GM04504 (cell line): ENCODE data around the gene ABHD14A.

Source experiments
- DNase-seq: peaks from one replicate; pipeline ENCODE4 v3.0.0-alpha.2; 2012; ENCODE audit warnings: low read depth

Gene ABHD14A

DNA sequence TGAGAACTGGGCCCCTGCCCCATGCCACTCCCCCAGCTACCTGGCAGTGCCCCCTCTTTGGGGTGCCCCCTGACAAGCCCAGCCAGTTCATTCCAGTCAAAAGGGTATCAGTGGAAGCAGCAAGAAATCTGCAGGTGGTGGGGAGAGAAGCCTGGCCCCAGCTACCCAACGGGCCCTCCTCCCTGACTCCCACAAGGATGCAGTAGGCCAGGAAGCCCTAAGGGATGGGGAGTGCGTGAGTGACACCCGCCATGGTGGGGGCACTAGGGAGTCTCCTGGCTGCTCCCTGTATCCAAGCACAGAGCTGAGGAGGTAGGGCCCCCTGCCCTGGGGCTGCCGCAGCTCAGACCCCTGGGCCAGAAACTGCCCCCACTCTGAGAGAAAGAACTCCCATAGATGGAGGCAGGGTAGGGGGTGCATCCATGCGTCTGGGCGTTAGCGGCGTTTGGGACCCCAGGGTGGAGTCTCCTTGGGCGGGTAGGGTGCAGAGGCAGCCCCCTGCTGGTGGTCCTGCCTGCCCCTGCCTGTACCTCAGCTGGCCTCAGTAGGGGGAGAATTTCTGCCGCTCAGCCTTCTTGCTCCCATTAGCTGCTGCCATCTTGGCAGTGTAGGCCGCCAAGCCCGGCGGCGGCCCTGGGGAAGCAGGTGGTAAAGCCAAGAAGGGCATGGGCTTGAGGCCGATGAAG is 17.2 kb upstream of the ABHD14A start:
- DNase-seq: no peak

GRCh38 chr3:51958603-51959521 is 16.0 kb upstream of the ABHD14A start:
- no peak for DNase-seq

DNA sequence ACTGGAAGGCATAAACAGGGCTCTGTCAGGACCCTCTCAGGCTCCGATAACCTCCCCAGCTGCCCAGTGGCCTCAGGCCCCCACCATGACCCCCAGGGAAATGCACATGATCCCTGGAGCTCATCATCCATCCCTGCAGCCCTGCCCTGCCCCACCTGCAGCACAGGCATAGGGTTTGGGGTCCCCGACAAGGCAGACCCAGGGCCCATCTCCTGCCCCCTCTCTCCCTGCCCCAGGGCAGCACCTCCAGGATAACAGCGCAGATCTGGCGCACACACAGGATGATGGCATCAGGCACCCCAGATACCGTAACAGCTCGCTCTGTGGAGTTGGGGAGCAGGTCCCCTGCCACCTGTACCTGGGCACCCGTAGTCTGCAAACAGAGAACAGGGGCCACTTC is 15.2 kb upstream of the ABHD14A start:
- DNase-seq: no peak

- DNase-seq: no peak
Measured at GRCh38 chr3:51960386-51960785, 14.5 kb upstream of the ABHD14A start.

DNA sequence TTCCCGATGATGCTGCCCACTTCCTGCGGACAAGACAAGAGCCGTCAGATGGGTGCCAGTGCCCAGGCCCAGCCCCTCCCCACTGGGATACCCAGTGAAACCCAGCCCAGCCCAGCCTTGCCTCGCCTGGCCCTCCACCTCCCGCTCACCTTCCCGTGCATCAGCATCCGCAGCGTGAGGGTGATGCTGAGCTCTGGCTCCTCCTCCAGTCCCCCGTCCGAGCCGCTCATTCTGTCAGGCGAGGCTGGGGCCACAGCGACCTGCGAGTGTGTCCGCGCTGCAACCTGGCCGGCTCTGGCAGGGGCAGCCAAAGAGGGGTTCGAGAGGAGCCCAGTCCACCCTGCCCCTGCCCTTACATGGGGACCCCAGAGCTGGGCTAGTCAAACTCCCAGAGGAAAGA is 13.9 kb upstream of the ABHD14A start:
- no peak for DNase-seq

GRCh38 chr3:51961602-51962569 is 13.0 kb upstream of the ABHD14A start:
- no peak for DNase-seq

DNA sequence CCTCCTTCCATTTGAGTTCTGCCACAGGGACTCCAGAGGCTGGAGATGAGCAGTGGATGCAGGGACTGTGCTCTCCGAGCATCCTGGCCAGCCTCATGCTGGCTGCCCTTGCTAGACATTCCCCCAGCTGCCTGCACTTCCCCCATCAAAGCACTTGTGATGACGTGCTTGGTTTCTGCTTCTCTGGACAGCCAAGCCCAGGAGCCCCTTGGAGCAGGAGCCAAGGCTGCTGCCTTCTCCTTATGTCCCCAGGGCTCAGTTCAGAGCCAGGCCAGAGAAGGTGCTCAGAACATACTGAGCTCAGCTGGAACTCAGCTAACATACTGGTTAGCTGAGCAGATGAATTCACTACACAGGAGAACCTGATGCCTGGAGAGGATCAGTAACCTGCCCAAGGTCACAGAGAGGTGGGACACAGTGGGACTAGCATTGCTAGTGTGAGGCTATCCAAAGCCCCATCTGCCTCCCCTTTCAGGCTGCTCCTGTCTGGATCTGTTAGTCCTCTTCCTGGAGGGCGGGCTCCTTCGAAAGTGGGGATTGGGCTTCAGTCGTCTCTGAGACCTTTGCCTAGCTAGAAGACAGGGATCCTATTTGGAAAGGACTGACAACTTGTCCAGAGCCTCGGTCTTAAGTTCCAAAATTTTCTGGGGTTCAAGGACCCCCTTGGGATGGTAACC is 11.9 kb upstream of the ABHD14A start:
- DNase-seq: no peak

DNA sequence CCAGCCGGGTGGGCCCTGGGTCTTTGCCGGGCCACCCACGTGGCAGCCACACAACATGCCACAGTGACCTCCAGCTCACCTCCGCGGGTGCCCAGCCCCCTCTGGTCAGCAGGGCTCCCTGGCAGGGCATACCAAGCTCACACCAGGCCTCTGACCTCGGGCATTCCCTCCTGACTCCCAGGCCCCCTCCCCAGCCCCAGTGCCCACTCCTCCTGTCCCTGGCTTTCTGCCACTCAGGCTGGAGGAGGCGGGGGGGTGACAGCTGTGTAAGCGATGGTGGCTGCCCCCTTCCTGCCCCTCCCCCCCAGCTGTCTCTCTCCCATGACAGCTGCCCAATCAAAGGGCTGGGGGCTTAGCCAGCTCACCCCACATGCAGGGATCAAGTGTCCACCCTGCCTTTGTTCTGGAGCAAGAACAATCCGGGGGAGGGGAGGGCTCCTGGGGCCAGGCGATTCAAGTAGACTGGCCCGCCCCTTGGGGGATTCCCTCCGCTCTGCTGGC is 10.9 kb upstream of the ABHD14A start:
- DNase-seq: no peak

DNA sequence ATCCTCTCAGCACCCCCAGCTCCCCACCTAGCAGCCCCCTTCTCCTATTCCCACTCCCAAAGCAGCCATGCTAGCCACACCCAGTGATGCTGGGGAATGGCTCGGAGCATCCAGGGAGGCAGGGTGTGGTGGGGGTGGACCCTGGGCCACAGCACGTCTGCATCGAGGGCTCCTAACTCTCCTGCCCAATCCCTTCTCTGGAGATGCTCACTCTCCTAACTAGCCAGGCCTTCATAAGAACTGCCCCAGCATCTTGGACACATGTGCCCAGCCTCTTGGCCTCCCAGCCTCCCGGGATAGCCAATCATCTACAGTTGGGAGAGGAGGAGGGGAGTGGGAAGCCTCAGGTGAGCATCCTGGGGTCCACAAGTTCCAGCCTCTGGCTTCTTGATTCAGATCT is 10.3 kb upstream of the ABHD14A start:
- no peak for DNase-seq

GRCh38 chr3:51966016-51966415 is 8.8 kb upstream of the ABHD14A start:
- DNase-seq: no peak

DNA sequence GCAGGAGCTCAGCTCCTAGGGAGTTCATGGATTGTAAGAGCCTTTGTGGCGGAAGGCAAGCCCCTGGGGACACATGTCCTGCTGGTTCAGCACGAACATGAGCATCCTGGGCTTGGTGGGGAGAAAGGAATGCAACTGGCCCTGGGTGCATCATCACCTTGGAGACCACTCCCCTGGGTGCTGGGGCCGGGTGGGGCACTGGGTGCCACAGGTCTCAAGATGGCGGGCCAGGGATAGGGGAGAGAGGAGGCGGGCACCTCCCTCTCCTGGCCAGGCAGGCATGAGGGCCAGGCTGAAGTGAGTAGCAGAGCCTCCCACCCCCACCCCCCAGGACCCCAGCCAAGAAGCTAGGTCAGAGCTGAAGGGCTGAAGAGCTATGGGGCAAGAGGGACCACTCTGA is 8.4 kb upstream of the ABHD14A start:
- DNase-seq: no peak

DNA sequence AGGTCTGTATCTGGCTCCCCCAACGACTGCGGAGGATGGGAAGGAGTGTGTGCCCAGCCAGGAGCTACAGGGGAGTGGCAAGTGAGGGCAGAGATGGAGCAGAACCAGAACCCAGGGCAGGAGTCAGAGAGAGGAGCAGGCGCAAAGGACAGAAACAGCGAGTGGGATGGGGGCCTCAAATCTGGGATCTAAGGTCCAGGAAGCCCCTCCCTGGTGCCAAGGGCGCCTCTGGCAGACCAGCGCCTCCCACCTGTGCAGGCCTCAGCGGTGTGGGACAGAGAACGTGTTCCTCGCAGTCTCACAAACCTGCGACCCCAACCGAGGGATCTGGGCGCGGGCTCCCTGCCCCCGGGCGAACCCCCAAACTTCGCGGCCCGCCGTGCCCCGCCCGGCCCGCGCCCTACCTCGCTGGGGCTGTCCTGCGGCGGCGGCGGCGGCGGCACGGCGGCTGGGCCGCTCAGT is 7.9 kb upstream of the ABHD14A start:
- DNase-seq: no peak

- DNase-seq: no peak
Measured at GRCh38 chr3:51967384-51968169, 7.3 kb upstream of the ABHD14A start, which contains the start of gene PCBP4. TSS of gene PCBP4 (minus strand) at chr3:51967454. CDS start at chr3:51961240, 6,214 bp downstream.

DNA sequence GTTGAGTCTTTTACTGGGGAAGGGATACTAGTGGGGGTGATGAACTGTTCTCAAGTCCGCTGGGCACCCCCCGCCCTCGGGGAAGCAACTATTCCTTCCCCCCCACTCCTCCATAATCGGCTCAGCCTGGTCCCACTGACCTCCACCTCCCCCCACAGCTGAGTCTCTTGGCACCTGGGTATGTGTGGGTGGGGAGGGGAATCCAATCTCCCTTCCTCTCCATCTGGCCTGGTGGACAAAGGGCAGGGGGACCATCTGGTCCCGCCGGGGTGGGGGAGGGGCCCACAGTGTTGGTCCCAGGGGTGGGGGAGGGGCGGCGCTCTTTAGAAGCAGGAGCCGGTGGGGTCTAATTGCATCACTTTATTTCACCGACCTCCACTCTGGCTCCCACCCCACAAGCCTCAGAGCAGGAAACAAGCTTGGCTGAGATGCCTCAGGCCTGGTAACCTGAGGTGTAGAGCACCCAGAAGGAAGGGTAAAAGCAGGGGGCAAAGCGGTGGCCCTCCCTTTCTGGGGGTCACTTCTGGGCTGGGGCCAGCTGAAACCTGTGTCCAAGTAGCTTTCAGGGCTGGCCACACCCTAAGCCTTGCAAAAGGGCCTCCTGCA is 6.6 kb upstream of the ABHD14A start:
- no peak for DNase-seq

DNA sequence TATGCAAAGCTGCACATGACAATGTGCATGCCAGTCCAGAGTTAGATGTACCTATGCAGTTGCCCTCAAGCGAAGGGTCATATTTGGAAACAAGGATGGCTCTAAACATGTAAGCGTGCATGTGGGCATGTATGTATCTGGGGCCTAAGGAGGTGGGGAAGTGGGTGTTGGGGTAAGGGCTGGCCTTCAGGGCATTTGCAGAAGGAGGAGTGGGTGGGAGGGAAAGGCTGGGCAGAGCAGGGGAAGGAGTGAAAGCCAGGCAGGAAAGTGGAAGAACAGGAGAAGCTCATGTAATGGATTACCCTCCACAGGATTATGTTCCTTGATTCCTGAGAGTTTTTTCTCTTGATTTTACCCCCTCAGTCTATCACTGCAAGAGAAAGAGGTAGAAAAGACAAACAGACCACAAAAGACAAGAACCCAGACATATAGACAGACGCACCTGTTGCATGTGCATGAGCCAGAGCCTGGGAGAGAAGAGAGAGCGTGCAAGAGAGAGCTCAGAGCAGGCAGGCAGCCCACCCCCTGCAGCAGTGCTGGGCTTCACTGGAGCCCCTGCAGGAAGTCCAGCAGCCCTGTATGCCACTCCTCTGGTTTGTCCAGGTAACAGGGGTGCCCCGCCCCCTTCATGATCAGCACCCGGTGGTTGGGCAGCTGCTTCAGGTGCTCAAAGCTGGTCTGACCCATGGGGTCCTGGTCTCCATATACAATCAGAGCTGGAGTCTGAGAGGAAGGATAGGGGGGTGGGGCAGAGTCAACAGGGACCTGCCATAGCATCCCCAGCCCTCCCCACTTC is 5.8 kb upstream of the ABHD14A start:
- DNase-seq: no peak

DNA sequence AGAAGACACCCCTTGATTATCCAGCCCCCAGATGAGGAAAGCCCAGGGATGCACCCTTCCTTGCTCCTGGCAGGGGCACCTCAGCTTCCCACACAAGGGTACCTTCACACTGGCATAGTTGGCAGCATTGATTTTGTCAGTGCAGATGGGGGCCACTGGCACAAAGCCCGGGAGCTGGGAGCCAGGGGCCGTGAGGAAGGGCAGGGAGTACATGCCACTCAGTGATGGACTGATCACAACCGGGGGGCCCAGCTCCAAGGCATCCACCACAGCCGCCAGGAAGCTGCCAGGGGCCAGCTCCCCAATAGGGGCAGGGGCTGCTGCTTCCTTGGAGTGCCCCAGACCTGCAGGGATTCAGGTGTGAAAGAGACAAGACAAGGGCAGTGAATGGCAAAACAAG is 5.0 kb upstream of the ABHD14A start:
- no peak for DNase-seq

DNA sequence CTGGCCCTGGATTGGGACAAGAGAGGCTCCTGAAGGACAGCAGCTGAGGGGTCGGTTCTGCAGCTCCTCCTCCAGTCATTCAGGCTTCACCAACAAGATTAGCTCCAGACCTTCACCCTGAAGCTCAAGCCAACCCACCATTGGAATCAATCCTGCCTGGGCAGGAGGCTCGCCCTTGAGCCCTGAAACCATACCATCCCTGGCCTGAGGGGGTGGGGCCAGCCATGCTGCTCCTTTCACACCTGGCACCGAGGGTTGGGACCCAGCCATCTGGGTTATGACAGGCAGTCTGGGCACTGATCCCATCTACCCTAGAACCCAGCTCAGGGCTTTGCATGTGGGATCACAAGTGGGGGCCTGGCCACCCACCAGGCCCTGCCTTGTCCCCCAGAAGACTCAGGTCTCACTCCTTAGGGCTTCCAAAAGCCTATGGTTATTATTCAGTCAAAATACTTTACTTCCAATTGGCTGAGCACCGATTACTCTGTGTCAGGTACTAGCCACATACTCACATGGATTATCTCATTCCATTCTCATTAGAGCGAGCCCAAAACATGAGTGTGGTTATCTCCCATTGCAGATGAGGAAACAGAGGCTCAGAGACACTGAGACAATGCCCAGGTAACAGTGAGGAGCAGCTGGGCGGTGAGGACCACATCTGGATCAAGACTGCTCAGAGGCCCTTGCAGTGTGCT is 4.1 kb upstream of the ABHD14A start:
- DNase-seq: no peak

DNA sequence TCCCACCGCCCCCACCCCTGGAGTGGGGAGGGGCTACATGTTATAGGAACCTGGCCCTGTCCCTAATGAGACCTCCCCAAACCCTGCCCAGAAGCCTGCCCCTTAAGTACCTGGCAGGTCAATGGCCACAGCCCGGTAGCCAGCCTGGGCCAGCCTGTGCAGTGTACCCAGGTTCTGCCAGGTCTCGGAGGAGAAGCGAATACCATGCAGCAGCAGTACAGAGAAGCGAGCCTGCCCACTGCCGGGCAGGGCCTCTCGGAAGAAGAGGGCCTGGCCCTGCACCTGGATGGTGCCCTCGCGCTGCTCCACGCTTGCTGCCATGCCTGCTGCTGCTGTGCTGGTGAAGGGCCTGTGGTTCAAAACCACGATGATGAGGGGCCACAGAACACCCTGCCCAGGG is 3.5 kb upstream of the ABHD14A start:
- no peak for DNase-seq
